Gastrocnemius medialis (tissue), 4 donors: ENCODE results near the gene ZNF384.
"Not testable (repeated sequence)": the region's sequence is repeated elsewhere in the genome, so short reads cannot be mapped to it uniquely, and the experiment has no call there.

Experiments used
- POLR2A ChIP-seq, 2 donors: fragments of 450-650 bp; IDR thresholded peaks; one replicate each; pipeline ENCODE4 v1.6.1; 2017; ENCODE audit warnings: antibody characterized with exemption in 2 of 2, mild to moderate bottlenecking in 2 of 2, moderate library complexity in 2 of 2
- TF ChIP-seq, protein P1 (sequence below), 5 experiments: fragments of 450-650 bp in 3 of 5; fragments of 200-600 bp in 2 of 5; sonication (generic) in 2 of 5; IDR thresholded peaks in 4 of 5; conservative IDR thresholded peaks in 1 of 5; 1 replicate in 4 of 5; 2 replicates in 1 of 5; pipeline ENCODE4 v1.5.1; 2016 to 2019; ENCODE audit warnings: antibody characterized with exemption in 5 of 5, mild to moderate bottlenecking in 3 of 5, moderate library complexity in 3 of 5

DNA sequence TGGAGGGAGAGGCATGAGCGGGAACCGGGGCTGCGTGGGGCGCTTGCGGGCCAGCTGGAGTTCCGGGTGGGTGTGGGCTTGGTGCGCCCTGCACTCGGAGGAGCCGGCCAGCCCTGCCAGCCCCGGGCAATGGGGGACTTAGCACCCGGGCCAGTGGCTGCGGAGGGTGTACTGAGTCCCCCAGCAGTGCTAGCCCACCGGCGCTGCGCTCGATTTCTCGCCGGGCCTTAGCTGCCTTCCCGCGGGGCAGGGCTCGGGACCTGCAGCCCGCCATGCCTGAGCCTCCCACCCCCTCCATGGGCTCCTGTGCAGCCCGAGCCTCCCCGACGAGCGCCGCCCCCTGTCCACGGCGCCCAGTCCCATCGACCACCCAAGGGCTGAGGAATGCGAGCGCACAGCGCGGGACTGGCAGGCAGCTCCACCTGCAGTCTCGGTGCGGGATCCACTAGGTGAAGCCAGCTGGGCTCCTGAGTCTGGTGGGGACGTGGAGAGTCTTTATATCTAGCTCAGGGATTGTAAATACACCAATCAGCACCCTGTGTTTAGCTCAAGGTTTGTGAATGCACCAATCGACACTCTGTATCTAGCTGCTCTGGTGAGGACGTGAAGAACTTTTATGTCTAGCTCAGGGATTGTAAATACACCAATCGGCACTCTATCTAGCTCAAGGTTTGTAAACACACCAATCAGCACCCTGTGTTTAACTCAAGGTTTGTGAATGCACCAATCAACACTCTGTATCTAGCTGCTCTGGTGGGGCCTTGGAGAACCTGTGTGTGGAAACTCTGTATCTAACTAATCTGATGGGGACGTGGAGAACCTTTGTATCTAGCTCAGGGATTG lies 27.1 kb upstream of the ZNF384 start:
- TF ChIP-seq POLR2A (IDR thresholded peaks at IDR 0.05): not testable (repeated sequence)
- TF ChIP-seq, protein P1, sequence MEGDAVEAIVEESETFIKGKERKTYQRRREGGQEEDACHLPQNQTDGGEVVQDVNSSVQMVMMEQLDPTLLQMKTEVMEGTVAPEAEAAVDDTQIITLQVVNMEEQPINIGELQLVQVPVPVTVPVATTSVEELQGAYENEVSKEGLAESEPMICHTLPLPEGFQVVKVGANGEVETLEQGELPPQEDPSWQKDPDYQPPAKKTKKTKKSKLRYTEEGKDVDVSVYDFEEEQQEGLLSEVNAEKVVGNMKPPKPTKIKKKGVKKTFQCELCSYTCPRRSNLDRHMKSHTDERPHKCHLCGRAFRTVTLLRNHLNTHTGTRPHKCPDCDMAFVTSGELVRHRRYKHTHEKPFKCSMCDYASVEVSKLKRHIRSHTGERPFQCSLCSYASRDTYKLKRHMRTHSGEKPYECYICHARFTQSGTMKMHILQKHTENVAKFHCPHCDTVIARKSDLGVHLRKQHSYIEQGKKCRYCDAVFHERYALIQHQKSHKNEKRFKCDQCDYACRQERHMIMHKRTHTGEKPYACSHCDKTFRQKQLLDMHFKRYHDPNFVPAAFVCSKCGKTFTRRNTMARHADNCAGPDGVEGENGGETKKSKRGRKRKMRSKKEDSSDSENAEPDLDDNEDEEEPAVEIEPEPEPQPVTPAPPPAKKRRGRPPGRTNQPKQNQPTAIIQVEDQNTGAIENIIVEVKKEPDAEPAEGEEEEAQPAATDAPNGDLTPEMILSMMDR (IDR thresholded peaks at IDR 0.05 in 4 of 5, conservative IDR thresholded peaks at IDR 0.05 in 1 of 5): not testable (repeated sequence)
